ENCODE measurements around the gene VAMP2. TPM values are rescaled to one million over a fixed set of nuclear protein-coding genes. Genes with fewer than 3 reads are reported as not detected.

VAMP2 gene
- total RNA-seq, 4 donors from 2014 or later, result 16.8 to 42.1 (median 21.2) TPM

DNA sequence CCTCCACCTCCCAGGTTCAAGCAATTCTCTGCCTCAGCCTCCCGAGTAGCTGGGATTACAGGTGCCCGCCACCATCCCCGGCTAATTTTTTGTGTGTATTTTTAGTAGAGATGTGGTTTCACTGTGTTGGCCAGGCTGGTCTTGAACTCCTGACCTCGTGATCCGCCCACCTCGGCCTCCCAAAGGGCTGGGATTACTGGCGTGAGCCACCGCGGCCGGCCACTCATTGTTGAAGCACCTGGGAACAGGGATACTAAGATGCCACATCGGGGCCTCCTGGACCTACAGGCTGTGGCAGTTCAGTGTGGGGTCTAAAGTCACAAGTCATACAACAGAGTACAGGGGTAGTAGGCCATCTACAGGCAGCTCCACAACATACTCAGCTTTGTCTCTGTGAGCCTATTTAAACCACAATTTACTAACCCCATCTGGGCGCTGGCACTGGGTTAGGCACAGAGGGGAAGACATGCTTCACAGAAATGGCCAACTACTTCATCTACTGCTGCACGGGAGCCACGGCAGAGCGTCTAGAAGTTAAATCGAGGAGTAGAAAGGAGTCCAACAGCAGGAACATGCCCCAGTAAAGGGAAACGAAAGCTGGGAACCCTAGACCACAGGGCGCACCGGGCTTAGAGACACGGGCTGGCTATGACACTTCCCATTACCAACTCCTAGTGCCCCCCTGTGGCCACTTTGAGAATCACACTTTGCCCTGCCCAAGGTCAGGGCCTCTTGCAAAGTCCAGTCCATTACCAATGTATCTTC lies 4.3 kb downstream of the VAMP2 start:
- no peak for ATAC-seq (ENCODE audit: low FRiP score)
- DNase-seq (ENCODE audit: low spot score), result peak; percentile 99
- TF ChIP-seq, protein P1, sequence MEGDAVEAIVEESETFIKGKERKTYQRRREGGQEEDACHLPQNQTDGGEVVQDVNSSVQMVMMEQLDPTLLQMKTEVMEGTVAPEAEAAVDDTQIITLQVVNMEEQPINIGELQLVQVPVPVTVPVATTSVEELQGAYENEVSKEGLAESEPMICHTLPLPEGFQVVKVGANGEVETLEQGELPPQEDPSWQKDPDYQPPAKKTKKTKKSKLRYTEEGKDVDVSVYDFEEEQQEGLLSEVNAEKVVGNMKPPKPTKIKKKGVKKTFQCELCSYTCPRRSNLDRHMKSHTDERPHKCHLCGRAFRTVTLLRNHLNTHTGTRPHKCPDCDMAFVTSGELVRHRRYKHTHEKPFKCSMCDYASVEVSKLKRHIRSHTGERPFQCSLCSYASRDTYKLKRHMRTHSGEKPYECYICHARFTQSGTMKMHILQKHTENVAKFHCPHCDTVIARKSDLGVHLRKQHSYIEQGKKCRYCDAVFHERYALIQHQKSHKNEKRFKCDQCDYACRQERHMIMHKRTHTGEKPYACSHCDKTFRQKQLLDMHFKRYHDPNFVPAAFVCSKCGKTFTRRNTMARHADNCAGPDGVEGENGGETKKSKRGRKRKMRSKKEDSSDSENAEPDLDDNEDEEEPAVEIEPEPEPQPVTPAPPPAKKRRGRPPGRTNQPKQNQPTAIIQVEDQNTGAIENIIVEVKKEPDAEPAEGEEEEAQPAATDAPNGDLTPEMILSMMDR (IDR thresholded peaks at IDR 0.05), result peak in 2 of 3 donors; percentile 74 to 84

DNA sequence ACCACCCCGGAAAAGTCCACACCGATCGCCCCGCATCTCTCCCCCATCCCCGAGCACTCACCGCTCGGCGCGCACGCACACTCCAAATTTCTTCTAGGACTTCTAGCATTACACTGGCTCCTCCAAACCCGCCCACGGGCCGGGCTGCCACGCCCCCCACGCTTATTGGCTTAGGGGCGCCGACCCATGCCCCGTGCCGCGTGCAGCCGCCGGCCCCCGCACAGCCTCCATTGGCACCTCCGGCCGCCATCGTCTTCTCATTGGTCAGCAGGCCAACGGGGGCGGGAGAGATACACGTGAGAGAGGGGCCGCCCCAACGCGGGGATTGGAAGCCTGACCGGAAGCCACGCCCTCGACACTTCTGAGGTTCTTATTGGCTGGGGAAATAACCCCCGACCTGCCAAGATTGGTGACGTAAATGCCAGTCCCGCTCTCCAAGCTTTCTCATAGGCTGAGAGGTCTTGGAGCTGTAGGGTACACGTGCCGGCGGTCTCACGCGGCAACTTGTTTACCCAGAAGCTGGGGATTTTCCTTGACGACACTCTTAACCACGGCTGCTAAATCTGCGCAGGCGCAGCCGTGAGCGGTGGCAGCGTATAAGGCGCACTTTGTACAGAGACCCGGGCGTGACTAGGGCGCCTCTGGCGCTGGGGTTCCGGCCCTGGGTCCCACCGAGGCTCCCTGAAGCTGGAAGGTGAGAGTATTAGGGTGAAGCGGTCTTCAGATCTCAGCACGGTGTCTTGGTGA lies 6.3 kb downstream of the VAMP2 start:
- TF ChIP-seq, protein P1 (IDR thresholded peaks at IDR 0.05), result no peak
- ATAC-seq (ENCODE audit: low FRiP score) (peak; percentile 80), DNase-seq (ENCODE audit: low spot score) (peak; percentile 99)

DNA sequence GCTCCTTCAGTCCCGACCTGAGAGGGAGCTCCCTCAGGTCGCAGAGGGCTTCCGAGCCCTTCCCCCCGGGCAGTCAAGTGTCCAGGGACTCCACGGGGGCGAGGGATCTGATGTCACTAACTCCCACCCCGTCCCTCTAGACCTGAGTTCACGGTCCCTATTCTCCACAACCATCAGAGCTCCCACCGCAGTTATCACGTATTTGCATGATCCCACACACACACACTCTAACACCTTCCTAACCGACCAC lies 6.8 kb downstream of the VAMP2 start:
- ATAC-seq (ENCODE audit: low FRiP score) (no peak), DNase-seq (ENCODE audit: low spot score) (no peak)
- TF ChIP-seq, protein P1 (IDR thresholded peaks at IDR 0.05), result no peak

DNA sequence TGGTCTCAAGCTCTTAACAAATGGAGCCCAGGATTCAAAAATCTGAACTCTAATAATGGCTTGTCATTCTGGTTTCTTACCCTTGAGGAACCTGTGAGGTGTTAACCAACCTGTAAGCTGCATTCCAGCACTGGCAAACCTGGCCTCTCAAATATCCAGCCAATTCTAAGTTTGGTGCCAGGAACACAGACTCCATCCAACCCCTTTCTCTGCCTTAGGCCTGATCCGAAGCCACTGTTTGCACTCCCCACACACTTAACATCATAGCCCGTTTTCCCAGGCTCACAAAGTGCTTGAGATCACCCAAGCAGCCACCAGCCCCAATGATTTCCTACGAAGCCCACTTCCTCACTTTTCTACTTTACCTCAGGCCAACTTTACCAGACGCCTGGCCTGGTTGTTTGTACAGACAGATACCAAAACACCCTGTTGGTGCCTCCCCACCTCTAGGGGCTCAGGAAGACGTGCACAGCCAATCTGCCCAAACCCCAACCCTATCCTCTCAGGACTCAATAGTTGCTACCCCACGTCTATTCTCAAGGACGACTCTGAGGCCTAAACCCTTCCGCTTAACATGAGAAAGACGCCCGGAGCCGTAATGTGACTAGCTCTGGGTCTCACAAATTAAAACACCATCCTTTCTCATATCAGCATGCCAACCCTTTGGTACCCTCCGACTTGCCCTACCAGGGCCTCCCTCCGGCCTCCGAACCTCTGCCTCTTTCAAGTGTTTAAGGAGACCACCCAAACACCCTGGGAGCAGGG lies 7.3 kb downstream of the VAMP2 start:
- TF ChIP-seq, protein P1 (IDR thresholded peaks at IDR 0.05), result no peak
- DNase-seq (ENCODE audit: low spot score) (no peak), ATAC-seq (ENCODE audit: low FRiP score) (no peak)

DNA sequence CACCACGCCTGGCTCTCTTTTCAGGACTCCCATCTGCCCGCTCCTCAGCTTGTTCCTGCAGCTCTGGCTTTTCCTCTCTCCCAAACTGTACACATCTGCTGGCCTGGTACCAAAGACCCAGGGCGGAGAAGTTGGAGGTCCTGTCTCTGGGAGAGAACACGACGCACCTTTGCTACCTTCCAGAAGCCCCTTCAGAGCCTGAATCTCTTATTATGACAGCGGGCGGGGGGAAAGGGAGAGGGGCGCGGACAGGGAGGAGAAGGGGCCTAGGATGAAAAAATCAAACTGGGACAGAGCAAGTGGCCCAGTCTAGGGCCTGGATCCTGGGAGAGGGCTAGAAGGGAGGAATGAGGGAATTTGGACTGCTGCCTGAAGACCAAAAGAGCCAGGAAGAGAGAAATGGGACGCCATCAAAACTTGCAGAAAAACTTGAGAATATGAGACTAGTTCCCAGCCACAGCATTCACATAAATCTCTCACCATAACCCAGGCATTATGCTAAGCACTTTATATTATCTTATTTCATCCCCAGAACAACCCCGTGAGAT lies 8.1 kb downstream of the VAMP2 start:
- DNase-seq (ENCODE audit: low spot score) (no peak), ATAC-seq (ENCODE audit: low FRiP score) (no peak)
- TF ChIP-seq, protein P1 (IDR thresholded peaks at IDR 0.05), result no peak

DNA sequence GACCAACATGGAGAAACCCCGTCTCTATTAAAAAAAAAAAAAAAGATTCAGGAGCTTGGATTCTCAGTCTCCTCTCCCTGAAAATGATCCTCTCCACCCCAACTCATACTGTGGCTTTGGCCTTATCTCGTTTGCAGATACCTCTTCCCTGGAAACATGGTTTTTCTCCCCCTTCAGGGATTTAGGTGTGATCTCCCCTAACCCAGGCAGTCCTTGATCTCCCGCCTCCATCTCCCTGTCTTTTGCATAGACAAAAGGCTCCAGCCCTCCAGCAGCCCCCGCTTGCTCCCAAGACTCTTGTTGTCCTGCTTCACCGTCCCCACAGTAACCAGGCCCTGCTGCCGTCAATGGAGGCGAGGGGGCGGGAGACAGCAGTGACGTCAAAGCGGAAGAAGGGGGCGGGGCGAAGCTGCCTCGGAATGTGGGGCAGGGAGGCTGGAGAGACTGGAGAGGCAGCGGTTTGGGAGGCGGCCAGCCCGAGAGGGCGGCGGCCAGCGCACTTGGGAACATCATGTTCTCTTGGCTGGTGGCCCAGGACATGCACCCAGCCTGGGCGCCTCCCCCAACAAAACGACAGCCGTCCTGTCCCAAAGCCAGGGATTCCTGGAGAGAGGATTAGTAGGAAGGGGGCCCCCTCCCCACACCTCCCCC lies 8.7 kb downstream of the VAMP2 start:
- DNase-seq (ENCODE audit: low spot score) (peak; percentile 98), ATAC-seq (ENCODE audit: low FRiP score) (peak; percentile 60)
- TF ChIP-seq, protein P1 (IDR thresholded peaks at IDR 0.05), result no peak

Measured in omental fat pad (tissue), 4 donors.